ENCODE measurements around the gene LRRK1. TPM values are rescaled to one million over a fixed set of nuclear protein-coding genes. Genes with fewer than 3 reads are reported as not detected.

LRRK1 gene
- total RNA-seq, 3 donors from 2014 or later (not counting 1 experiment from before 2014, with no cell fraction given), result 1.2 to 5.5 (median 3.2) TPM

DNA sequence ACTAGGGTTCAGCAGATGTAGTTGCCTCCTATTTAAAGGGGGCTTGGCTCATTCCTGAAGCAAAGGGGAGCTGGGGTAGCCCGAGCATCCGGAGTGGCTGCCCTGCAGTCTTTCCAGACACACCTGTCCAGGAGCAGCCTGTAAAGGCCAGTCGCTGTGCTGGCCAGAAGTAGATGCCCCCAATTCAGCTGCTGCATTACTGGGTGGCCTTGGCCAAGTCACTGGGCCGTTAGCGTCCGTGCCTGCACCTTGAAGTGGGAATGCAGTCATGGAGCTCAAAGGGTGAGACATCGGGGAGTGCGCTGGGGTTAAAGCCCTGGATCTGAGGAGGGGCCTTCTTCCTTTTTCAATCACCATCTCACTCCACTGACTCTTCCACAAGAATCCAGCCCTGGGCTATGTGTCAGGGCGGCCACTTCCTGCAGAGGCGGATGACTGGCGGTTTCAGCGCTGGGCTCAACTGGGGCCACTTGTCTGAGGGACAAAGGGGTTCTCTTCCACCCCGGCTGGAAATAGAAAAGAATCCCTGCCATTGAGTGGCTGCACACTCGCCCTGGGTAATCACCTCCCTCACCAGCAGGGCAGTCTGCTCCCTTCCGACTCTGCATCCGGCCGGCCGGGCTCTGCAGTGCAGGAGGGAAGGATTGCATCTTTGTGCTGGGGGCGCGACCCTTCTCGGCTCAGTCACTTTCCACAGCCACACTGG is 27.7 kb upstream of the LRRK1 start:
- no peak for TF ChIP-seq CTCF (IDR thresholded peaks at IDR 0.05)
- no peaks in the 10 kb centered on the region for H3K4me1 ChIP-seq (ENCODE audit: control insufficient read depth, insufficient read depth, low read length)
- H3K27ac Mint-ChIP-seq, result no peak overlapping the region
- 45% methylated on average over 21 of the region's 21 CpGs for WGBS (ENCODE audit: insufficient coverage)
- peaks cover 5% of the 10 kb centered on the region for H3K27me3 ChIP-seq (ENCODE audit: control insufficient read depth, insufficient read depth, low read length)
- H3K4me3 Mint-ChIP-seq, result no peak overlapping the region
- H3K36me3 ChIP-seq (ENCODE audit: control insufficient read depth, insufficient read depth, low read length), result no peaks in the 10 kb centered on the region
- no peaks in the 10 kb centered on the region for H3K4me1 Mint-ChIP-seq
- peaks cover 19 to 37% of the 10 kb centered on the region in 2 donors for H3K27me3 Mint-ChIP-seq (ENCODE audit: low read depth in 2 of 2)
- no peak overlapping the region for H3K27ac ChIP-seq (ENCODE audit: low read length)
- no peaks in the 10 kb centered on the region for H3K9me3 ChIP-seq (ENCODE audit: control insufficient read depth, insufficient read depth, low read length)
- ATAC-seq (no peak), DNase-seq (no peak)
- H3K9me3 Mint-ChIP-seq, result no peaks in the 10 kb centered on the region
- H3K4me3 ChIP-seq (ENCODE audit: low read length), result no peak overlapping the region
- intact Hi-C loops (cut with micrococcal nuclease), result no loop called here
- no peaks in the 10 kb centered on the region for H3K36me3 Mint-ChIP-seq

DNA sequence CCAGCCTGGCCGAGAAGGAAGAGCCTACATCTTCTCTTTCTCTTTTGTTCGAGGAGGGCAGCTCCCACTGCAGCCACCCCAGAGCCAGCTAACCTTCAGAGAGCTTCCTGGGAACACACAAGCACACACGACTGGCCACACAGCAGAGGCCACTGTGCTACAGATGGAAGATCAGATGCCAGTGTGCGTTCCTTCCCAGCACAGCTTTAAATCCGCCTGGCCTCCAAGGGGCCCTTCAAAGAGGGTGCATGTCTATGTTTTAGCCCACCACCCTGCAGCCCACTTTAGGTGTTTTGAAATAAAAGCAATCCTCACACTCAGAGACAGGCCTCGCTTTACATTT is 27.2 kb upstream of the LRRK1 start:
- Histone ChIP-seq H3K27ac (ENCODE audit: low read length) (no peak overlapping the region), H3K4me1 (ENCODE audit: control insufficient read depth, insufficient read depth, low read length) (no peaks in the 10 kb centered on the region), H3K36me3 (ENCODE audit: control insufficient read depth, insufficient read depth, low read length) (no peaks in the 10 kb centered on the region), H3K27me3 (ENCODE audit: control insufficient read depth, insufficient read depth, low read length) (peaks cover 5% of the 10 kb centered on the region), H3K9me3 (ENCODE audit: control insufficient read depth, insufficient read depth, low read length) (no peaks in the 10 kb centered on the region), H3K4me3 (ENCODE audit: low read length) (no peak overlapping the region)
- intact Hi-C loops (cut with micrococcal nuclease), result no loop called here
- H3K27me3 Mint-ChIP-seq (ENCODE audit: low read depth in 2 of 2), result peaks cover 19 to 37% of the 10 kb centered on the region in 2 donors
- no peak for DNase-seq
- no peak for ATAC-seq
- no peaks in the 10 kb centered on the region for H3K36me3 Mint-ChIP-seq
- no peak for TF ChIP-seq CTCF (IDR thresholded peaks at IDR 0.05)
- no peak overlapping the region for H3K27ac Mint-ChIP-seq
- H3K9me3 Mint-ChIP-seq, result no peaks in the 10 kb centered on the region
- no peaks in the 10 kb centered on the region for H3K4me1 Mint-ChIP-seq
- WGBS (ENCODE audit: insufficient coverage), result 54% methylated on average over 6 of the region's 6 CpGs
- H3K4me3 Mint-ChIP-seq, result no peak overlapping the region

- H3K27me3 Mint-ChIP-seq (ENCODE audit: low read depth in 2 of 2), result peaks cover 22 to 34% of the 10 kb centered on the region in 2 donors
Observed at GRCh38 chr15:100893261-100893963, 25.7 kb upstream of the LRRK1 start.

More at GRCh38 chr15:100893261-100893963, 25.7 kb upstream of the LRRK1 start:
- Histone ChIP-seq H3K4me3 (ENCODE audit: low read length) (no peak overlapping the region), H3K9me3 (ENCODE audit: control insufficient read depth, insufficient read depth, low read length) (no peaks in the 10 kb centered on the region), H3K36me3 (ENCODE audit: control insufficient read depth, insufficient read depth, low read length) (no peaks in the 10 kb centered on the region), H3K27me3 (ENCODE audit: control insufficient read depth, insufficient read depth, low read length) (peaks cover 5% of the 10 kb centered on the region), H3K4me1 (ENCODE audit: control insufficient read depth, insufficient read depth, low read length) (no peaks in the 10 kb centered on the region), H3K27ac (ENCODE audit: low read length) (no peak overlapping the region)
- DNase-seq (no peak), ATAC-seq (no peak)
- WGBS (ENCODE audit: insufficient coverage), result 83% methylated on average over 6 of the region's 6 CpGs
- no peaks in the 10 kb centered on the region for H3K4me1 Mint-ChIP-seq
- H3K9me3 Mint-ChIP-seq, result no peaks in the 10 kb centered on the region
- no peak for TF ChIP-seq CTCF (IDR thresholded peaks at IDR 0.05)
- no peak overlapping the region for H3K4me3 Mint-ChIP-seq
- intact Hi-C loops (cut with micrococcal nuclease), result no loop called here
- H3K36me3 Mint-ChIP-seq, result no peaks in the 10 kb centered on the region
- H3K27ac Mint-ChIP-seq, result no peak overlapping the region

Data from natural killer cell (primary cell).